ENCODE measurements around the gene EHMT1.

EHMT1 gene

GRCh38 chr9:137694236-137694959 lies 75.6 kb downstream of the EHMT1 start:
- peaks cover 50% of the 10 kb centered on the region for H3K4me1 Mint-ChIP-seq
- H3K9me3 Mint-ChIP-seq, result no peaks in the 10 kb centered on the region
- peaks cover 4% of the 10 kb centered on the region for H3K36me3 Mint-ChIP-seq (ENCODE audit: low read depth)
- H3K27ac Mint-ChIP-seq, result peak overlapping the region in 2 of 3 experiments; percentile 34 to 74
- no peaks in the 10 kb centered on the region for H3K27me3 Mint-ChIP-seq (ENCODE audit: low read depth)
- TF ChIP-seq CTCF (IDR thresholded peaks at IDR 0.05; ENCODE audit: unreplicated experiment in 3 of 3), result no peak
- no peak overlapping the region for H3K4me3 Mint-ChIP-seq

GRCh38 chr9:137694962-137695875 lies 76.4 kb downstream of the EHMT1 start:
- peaks cover 42% of the 10 kb centered on the region for H3K4me1 Mint-ChIP-seq
- peak; percentile 43 to 58 (median 47) for TF ChIP-seq CTCF (IDR thresholded peaks at IDR 0.05; ENCODE audit: unreplicated experiment in 3 of 3)
- peaks cover 6% of the 10 kb centered on the region for H3K36me3 Mint-ChIP-seq (ENCODE audit: low read depth)
- no peaks in the 10 kb centered on the region for H3K27me3 Mint-ChIP-seq (ENCODE audit: low read depth)
- H3K9me3 Mint-ChIP-seq, result peaks cover under 1% of the 10 kb centered on the region
- peak overlapping the region; percentile 7 to 74 (median 56) for H3K27ac Mint-ChIP-seq
- no peak overlapping the region for H3K4me3 Mint-ChIP-seq

GRCh38 chr9:137696136-137696925 lies 77.5 kb downstream of the EHMT1 start:
- TF ChIP-seq CTCF (IDR thresholded peaks at IDR 0.05; ENCODE audit: unreplicated experiment in 3 of 3), result no peak
- Mint-ChIP-seq H3K27ac (no peak overlapping the region), H3K9me3 (peaks cover 8% of the 10 kb centered on the region), H3K4me3 (no peak overlapping the region), H3K4me1 (peaks cover 35% of the 10 kb centered on the region), H3K36me3 (ENCODE audit: low read depth) (peaks cover 15% of the 10 kb centered on the region), H3K27me3 (ENCODE audit: low read depth) (no peaks in the 10 kb centered on the region)

- Mint-ChIP-seq H3K4me3 (no peak overlapping the region), H3K4me1 (peaks cover 29% of the 10 kb centered on the region), H3K27ac (peak overlapping the region in 1 of 3 experiments; percentile 43), H3K9me3 (peaks cover 10% of the 10 kb centered on the region), H3K27me3 (ENCODE audit: low read depth) (no peaks in the 10 kb centered on the region), H3K36me3 (ENCODE audit: low read depth) (peaks cover 14% of the 10 kb centered on the region)
- TF ChIP-seq CTCF (IDR thresholded peaks at IDR 0.05; ENCODE audit: unreplicated experiment in 3 of 3), result no peak
Measured at GRCh38 chr9:137697193-137697592, 78.4 kb downstream of the EHMT1 start.

- H3K9me3 Mint-ChIP-seq, result peaks cover 14% of the 10 kb centered on the region
Measured at GRCh38 chr9:137697832-137698231, 79.0 kb downstream of the EHMT1 start.

More at GRCh38 chr9:137697832-137698231, 79.0 kb downstream of the EHMT1 start:
- Mint-ChIP-seq H3K36me3 (ENCODE audit: low read depth) (peaks cover 20% of the 10 kb centered on the region), H3K27ac (peak overlapping the region in 2 of 3 experiments; percentile 9 to 43), H3K4me1 (peaks cover 25% of the 10 kb centered on the region), H3K27me3 (ENCODE audit: low read depth) (no peaks in the 10 kb centered on the region), H3K4me3 (no peak overlapping the region)
- no peak for TF ChIP-seq CTCF (IDR thresholded peaks at IDR 0.05; ENCODE audit: unreplicated experiment in 3 of 3)
